GM20000 (cell line): ENCODE results near the gene RNF114.
"Not testable (repeated sequence)": the region's sequence is repeated elsewhere in the genome, so short reads cannot be mapped to it uniquely, and the experiment has no call there.

Experiments
- DNase-seq: peaks from one replicate; pipeline ENCODE4 v3.0.0; 2012; ENCODE audit warnings: low spot score
- CTCF ChIP-seq: IDR thresholded peaks from 2 replicates; pipeline ENCODE4 v1.5.1; 2012; ENCODE audit warnings: mild to moderate bottlenecking, control low read depth; ENCODE audit errors: extremely low read depth, missing control alignments

The RNF114 gene

GRCh38 chr20:49993301-49993751 lies 57.1 kb downstream of the RNF114 start:
- DNase-seq: no peak

GRCh38 chr20:49995586-49995985 lies 59.4 kb downstream of the RNF114 start:
- no peak for TF ChIP-seq CTCF

More at GRCh38 chr20:49993301-49993751, 57.1 kb downstream of the RNF114 start:
- no peak for TF ChIP-seq CTCF

GRCh38 chr20:49998478-49999188 lies 62.4 kb downstream of the RNF114 start:
- DNase-seq: not testable (repeated sequence)

More at GRCh38 chr20:49995586-49995985, 59.4 kb downstream of the RNF114 start:
- no peak for DNase-seq

GRCh38 chr20:49999329-49999728 lies 63.1 kb downstream of the RNF114 start:
- TF ChIP-seq CTCF: no peak

GRCh38 chr20:50000548-50001222 lies 64.5 kb downstream of the RNF114 start:
- not testable (repeated sequence) for DNase-seq

More at GRCh38 chr20:49999329-49999728, 63.1 kb downstream of the RNF114 start:
- DNase-seq: peak; percentile 65

GRCh38 chr20:50001784-50002311 lies 65.7 kb downstream of the RNF114 start:
- no peak for DNase-seq
- no peak for TF ChIP-seq CTCF

- no peak for DNase-seq
These were observed 67.1 kb downstream of the RNF114 start for GRCh38 chr20:50003253-50003656.

More at GRCh38 chr20:50003253-50003656, 67.1 kb downstream of the RNF114 start:
- TF ChIP-seq CTCF: no peak
